ENCODE measurements around the gene AP5Z1. TPM values are rescaled to one million over a fixed set of nuclear protein-coding genes. Genes with fewer than 3 reads are reported as not detected.

Gene AP5Z1
- polyA plus RNA-seq, 4 donors, result 35.8 to 116 (median 64.2) TPM

GRCh38 chr7:4836206-4836661 lies 60.8 kb downstream of the AP5Z1 start:
- peaks cover 0 to 3% (median 0%) of the 10 kb centered on the region in 3 donors for H3K27me3 ChIP-seq (ENCODE audit: control insufficient read depth in 3 of 3, insufficient read depth in 3 of 3, low read length in 3 of 3)
- H3K4me1 ChIP-seq (ENCODE audit: control insufficient read depth in 3 of 3, insufficient read depth in 2 of 3, low read depth in 1 of 3, low read length in 2 of 3), result no peaks in the 10 kb centered on the region
- H3K36me3 ChIP-seq (ENCODE audit: control insufficient read depth in 3 of 3, insufficient read depth in 2 of 3, low read depth in 1 of 3, low read length in 3 of 3), result no peaks in the 10 kb centered on the region
- WGBS, 3 donors, result 92 to 94% (median 94%) methylated on average over 26 to 30 of the region's 30 CpGs
- no peaks in the 10 kb centered on the region for H3K9me3 ChIP-seq (ENCODE audit: control insufficient read depth in 2 of 2, insufficient read depth in 1 of 2, low read depth in 1 of 2, low read length in 1 of 2)
- no peak overlapping the region for H3K4me3 ChIP-seq (ENCODE audit: low read depth in 1 of 3, low read length in 3 of 3)
- DNase-seq (no peak), FAIRE-seq (no peak)
- no peak overlapping the region for H3K27ac ChIP-seq (ENCODE audit: low read depth in 1 of 3, low read length in 2 of 3)

DNA sequence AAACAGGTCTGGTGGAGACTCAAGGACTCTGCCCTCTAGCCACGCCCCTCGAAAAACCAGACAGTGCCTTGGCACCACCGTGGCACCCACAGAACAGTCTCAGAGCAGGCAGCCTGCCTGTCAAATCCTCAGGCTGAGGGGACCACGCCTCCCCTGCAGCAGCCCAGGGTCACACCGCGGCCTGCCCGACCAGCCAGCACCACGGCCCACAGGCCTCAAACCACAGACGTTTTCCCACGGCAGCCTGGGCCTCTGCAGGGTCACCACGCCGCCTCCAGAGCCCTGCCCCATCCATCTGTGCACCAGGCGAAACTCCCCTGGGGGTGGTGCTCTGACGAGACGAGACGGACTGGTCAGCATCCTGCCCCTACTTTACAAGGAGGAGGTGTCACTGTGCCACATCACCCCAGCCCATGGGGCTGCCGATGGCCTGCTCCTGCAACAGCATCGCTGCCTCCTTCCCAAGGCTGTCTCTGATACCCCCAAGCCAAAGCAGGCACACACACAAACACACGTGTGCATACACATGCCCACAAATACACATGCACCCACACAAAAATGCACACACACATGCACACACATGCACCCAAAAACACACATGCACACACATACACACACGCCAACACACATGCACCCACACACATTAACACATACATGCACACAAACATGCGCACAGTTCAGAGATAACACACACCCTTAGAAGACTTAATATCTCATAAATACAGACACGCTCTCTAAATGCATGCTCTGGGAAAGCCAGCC lies 61.8 kb downstream of the AP5Z1 start:
- Histone ChIP-seq H3K4me1 (ENCODE audit: control insufficient read depth in 3 of 3, insufficient read depth in 2 of 3, low read depth in 1 of 3, low read length in 2 of 3) (no peaks in the 10 kb centered on the region), H3K27me3 (ENCODE audit: control insufficient read depth in 3 of 3, insufficient read depth in 3 of 3, low read length in 3 of 3) (peaks cover 0 to 3% (median 0%) of the 10 kb centered on the region in 3 donors), H3K9me3 (ENCODE audit: control insufficient read depth in 2 of 2, insufficient read depth in 1 of 2, low read depth in 1 of 2, low read length in 1 of 2) (no peaks in the 10 kb centered on the region), H3K4me3 (ENCODE audit: low read depth in 1 of 3, low read length in 3 of 3) (no peak overlapping the region), H3K36me3 (ENCODE audit: control insufficient read depth in 3 of 3, insufficient read depth in 2 of 3, low read depth in 1 of 3, low read length in 3 of 3) (no peaks in the 10 kb centered on the region), H3K27ac (ENCODE audit: low read depth in 1 of 3, low read length in 2 of 3) (no peak overlapping the region)
- FAIRE-seq (no peak), DNase-seq (no peak)
- 53 to 65% (median 53%) methylated on average over 22 of the region's 22 CpGs for WGBS, 3 donors

- Histone ChIP-seq H3K9me3 (ENCODE audit: control insufficient read depth in 2 of 2, insufficient read depth in 1 of 2, low read depth in 1 of 2, low read length in 1 of 2) (no peaks in the 10 kb centered on the region), H3K36me3 (ENCODE audit: control insufficient read depth in 3 of 3, insufficient read depth in 2 of 3, low read depth in 1 of 3, low read length in 3 of 3) (no peaks in the 10 kb centered on the region), H3K27me3 (ENCODE audit: control insufficient read depth in 3 of 3, insufficient read depth in 3 of 3, low read length in 3 of 3) (peaks cover 0 to 3% (median 0%) of the 10 kb centered on the region in 3 donors), H3K4me1 (ENCODE audit: control insufficient read depth in 3 of 3, insufficient read depth in 2 of 3, low read depth in 1 of 3, low read length in 2 of 3) (no peaks in the 10 kb centered on the region), H3K27ac (ENCODE audit: low read depth in 1 of 3, low read length in 2 of 3) (no peak overlapping the region), H3K4me3 (ENCODE audit: low read depth in 1 of 3, low read length in 3 of 3) (no peak overlapping the region)
- FAIRE-seq (no peak), DNase-seq (no peak)
- 61 to 78% (median 63%) methylated on average over 26 to 30 of the region's 30 CpGs for WGBS, 3 donors
Measured at GRCh38 chr7:4837803-4838625, 62.6 kb downstream of the AP5Z1 start.

DNA sequence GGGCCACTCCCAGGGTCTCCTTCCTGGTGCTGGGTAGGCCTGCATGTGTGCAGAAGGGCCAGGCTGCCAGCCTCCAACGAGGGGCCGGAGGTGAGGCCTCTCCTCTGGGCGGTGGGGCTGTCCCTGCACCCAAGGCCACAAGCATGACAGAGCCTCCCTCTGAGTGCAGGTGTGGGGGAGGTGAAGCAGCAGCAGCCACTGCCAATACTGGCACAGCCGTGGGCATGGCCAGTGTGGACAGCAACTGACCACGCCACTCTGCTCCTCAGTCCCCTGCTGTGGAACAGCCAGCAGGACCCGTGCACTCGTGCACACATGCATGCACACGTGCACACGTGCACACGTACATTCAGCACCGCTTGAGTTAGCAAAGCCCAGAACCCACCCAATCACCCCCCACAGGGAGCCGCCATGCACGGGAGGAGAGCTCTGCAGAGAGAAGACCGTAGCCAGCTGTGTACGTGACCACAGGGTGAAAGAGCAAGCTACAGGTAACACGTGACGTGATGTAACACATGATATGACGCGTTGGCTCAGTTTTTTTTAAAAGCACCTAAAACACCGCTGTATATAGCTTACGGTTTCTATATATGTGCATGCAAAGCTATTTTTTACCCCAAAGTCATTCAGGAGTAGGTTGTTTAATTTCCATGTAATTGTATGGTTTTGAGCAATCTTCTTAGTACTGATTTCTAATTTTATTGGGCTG lies 63.4 kb downstream of the AP5Z1 start:
- H3K27me3 ChIP-seq (ENCODE audit: control insufficient read depth in 3 of 3, insufficient read depth in 3 of 3, low read length in 3 of 3), result peaks cover 0 to 3% (median 0%) of the 10 kb centered on the region in 3 donors
- H3K36me3 ChIP-seq (ENCODE audit: control insufficient read depth in 3 of 3, insufficient read depth in 2 of 3, low read depth in 1 of 3, low read length in 3 of 3), result no peaks in the 10 kb centered on the region
- 83 to 91% (median 83%) methylated on average over 20 to 21 of the region's 21 CpGs for WGBS, 3 donors
- no peak overlapping the region for H3K27ac ChIP-seq (ENCODE audit: low read depth in 1 of 3, low read length in 2 of 3)
- no peak overlapping the region for H3K4me3 ChIP-seq (ENCODE audit: low read depth in 1 of 3, low read length in 3 of 3)
- no peaks in the 10 kb centered on the region for H3K4me1 ChIP-seq (ENCODE audit: control insufficient read depth in 3 of 3, insufficient read depth in 2 of 3, low read depth in 1 of 3, low read length in 2 of 3)
- DNase-seq (no peak), FAIRE-seq (no peak)
- no peaks in the 10 kb centered on the region for H3K9me3 ChIP-seq (ENCODE audit: control insufficient read depth in 2 of 2, insufficient read depth in 1 of 2, low read depth in 1 of 2, low read length in 1 of 2)

DNA sequence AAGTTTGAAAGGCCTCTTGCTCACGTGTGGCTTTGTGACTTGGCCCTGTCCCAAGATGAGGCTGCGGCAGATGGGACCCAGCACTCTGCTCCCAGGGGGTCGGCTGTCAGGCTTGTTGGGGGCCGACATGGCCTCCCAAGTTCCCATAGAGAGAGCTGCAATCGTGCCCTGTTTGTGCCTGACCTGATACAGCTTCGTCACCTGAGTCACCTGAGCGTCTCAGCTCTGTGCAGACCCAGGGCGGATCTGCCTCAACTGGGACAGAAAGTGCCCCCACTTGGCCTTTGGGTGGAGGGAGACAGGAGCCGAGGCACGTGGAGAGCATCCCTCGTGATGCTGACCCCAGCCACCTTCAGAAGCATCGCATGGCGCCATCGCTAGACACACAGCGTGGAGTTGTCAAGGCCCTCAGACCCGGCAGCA lies 64.7 kb downstream of the AP5Z1 start:
- Histone ChIP-seq H3K27ac (ENCODE audit: low read depth in 1 of 3, low read length in 2 of 3) (no peak overlapping the region), H3K4me3 (ENCODE audit: low read depth in 1 of 3, low read length in 3 of 3) (no peak overlapping the region), H3K27me3 (ENCODE audit: control insufficient read depth in 3 of 3, insufficient read depth in 3 of 3, low read length in 3 of 3) (peaks cover 0 to 3% (median 0%) of the 10 kb centered on the region in 3 donors), H3K36me3 (ENCODE audit: control insufficient read depth in 3 of 3, insufficient read depth in 2 of 3, low read depth in 1 of 3, low read length in 3 of 3) (no peaks in the 10 kb centered on the region), H3K9me3 (ENCODE audit: control insufficient read depth in 2 of 2, insufficient read depth in 1 of 2, low read depth in 1 of 2, low read length in 1 of 2) (no peaks in the 10 kb centered on the region), H3K4me1 (ENCODE audit: control insufficient read depth in 3 of 3, insufficient read depth in 2 of 3, low read depth in 1 of 3, low read length in 2 of 3) (no peaks in the 10 kb centered on the region)
- FAIRE-seq, result no peak
- 83 to 86% (median 84%) methylated on average over 16 of the region's 16 CpGs for WGBS, 3 donors
- no peak for DNase-seq

Other genes starting within 250 kb of the AP5Z1 start
- 10 to 100 TPM in 2 of 4 donors, 1 to 10 TPM in 2; 1.4 to 12.5 (median 6.2) TPM for gene FOXK1, start 93.3 kb upstream of the AP5Z1 start, polyA plus RNA-seq
- gene PAPOLB, start 86.4 kb downstream of the AP5Z1 start, polyA plus RNA-seq, result under 1 TPM in 1 of 4 donors, not detected in 3; 0.03 TPM
- gene RADIL, start 108.1 kb downstream of the AP5Z1 start, polyA plus RNA-seq, result 1 to 10 TPM in 2 of 4 donors, under 1 TPM in 1, not detected in 1; 0.18 to 3.2 (median 1.6) TPM
- gene MMD2, start 183.6 kb downstream of the AP5Z1 start, polyA plus RNA-seq, result under 1 TPM in 1 of 4 donors, not detected in 3; 0.12 TPM